ENCODE measurements around the gene NHS.

Gene NHS

DNA sequence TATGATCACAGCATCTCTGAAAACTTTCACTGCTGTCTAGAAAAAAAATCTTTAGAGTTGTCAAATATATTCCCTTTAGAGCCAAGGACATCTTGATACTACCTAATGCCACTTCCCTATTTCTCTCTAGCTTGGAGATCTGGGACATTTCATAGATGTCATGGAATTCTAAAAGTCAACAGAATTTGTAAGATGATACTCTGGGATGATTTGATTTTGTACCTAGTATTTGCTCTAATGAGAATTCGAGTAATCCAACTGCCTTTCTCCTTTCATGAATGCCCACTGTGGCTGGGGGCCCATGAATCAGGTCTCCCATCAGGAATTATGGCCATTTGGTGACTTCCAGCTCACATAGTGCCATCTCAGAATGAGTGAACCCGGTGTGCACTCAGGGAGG, 73.2 kb downstream of the NHS start:
- no peak for DNase-seq (ENCODE audit: low read depth in 3 of 3)

DNA sequence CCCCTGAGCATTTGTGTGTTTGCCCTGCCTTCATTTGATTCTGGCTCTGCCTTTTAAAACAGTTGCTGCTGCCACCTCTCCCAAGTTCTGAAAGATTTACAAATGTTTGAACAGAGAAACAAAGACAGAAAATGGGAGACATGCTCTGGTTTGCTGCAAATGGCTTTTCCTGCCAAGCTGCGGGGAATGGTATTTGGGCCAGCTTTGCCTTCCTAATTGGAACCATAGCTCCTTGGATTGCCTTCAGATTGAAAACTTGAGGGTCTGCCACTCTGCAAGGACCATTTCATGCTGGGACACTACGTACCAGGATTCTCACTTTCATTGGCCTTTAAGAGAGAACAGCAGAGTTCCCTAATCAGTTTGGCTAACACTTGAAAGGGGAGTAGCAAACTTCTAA, 74.9 kb downstream of the NHS start:
- no peak for DNase-seq (ENCODE audit: low read depth in 3 of 3)

DNA sequence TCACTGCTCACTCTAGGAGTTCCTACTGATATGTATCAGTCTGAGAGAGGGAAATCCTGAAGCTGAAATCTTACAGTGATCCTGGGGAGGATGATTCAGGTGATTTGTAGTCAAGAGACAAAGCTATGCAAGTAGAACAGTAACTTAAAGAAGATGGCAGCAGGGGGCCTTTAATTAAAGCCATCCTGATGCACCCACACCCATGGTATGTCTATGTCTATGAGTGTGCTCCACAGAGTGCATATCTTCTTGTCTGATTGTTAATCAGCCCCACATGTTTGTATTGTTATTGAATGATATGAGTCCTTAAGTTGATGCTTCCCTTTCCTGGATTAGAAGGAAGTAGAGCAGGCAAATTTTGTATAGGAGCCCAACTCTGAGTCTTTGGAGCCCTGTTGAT, 78.8 kb downstream of the NHS start:
- DNase-seq (ENCODE audit: low read depth in 3 of 3), result no peak

DNA sequence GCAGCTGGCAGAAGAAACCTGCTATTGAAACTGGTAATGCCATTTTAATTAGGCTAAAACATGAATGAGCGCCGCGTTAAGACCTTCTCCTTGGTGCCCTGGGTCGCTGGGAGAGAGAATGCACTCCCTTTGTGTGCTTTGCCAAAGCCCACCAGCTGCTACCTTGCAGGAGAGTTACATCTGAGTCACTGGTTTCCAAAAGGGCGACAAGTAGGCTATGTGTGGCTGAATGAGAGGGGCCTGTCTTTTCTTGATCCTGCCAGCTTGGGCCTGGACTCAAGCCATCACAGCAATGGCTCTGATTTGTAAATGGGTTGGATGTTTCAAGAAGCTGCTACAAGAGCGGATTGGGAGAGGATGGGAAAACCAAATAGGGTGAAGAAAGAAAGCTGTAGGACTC, 81.5 kb downstream of the NHS start:
- DNase-seq (ENCODE audit: low read depth in 3 of 3), result no peak

DNA sequence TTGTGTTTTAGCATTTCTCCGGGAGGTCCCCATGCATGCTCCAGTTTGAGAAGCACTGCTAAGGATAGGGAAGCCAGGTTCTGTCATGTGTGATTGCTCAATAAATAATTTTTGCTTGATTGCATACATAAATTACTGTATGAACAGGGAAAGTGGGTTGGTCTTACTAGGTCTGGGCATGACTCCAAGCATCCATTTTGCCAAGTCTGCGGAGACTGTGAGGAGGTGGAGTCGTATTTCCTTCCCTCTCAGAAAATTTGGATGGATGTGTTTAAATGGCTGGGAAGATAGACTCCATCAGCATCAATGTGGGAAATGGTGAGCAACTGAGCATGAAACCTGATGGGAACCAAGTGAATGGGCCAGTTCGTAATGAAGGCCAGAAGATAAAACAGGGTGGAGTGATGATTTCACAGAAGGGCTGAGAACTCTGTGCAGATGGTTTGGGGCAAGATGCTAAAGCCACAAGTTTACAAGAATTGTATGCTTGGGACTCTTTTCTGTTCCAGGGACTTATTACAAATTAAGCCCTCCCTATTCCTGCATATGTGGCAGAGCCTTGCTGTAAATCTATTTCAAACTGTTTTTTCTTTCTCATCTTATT, 84.1 kb downstream of the NHS start:
- no peak for DNase-seq (ENCODE audit: low read depth in 3 of 3)

DNA sequence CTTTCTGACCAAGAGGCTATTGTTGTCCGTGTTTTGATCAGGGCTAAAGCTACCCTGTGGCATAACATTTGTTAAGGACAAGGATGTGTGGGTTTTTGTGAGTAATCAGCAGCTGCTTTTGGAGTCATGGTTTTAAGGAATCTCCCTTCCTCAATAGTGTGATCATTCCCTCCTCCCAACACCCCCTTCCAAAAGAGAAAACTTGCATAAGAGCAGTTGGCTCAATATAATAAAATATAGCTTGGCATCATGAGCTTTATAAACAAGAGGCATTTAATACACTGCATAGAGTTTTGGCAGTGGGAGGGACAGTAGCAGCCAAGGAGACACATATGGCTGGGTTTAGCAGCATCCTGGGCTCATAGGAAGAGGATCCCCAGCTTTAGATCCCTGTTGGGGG, 84.7 kb downstream of the NHS start:
- DNase-seq (ENCODE audit: low read depth in 3 of 3), result no peak

DNA sequence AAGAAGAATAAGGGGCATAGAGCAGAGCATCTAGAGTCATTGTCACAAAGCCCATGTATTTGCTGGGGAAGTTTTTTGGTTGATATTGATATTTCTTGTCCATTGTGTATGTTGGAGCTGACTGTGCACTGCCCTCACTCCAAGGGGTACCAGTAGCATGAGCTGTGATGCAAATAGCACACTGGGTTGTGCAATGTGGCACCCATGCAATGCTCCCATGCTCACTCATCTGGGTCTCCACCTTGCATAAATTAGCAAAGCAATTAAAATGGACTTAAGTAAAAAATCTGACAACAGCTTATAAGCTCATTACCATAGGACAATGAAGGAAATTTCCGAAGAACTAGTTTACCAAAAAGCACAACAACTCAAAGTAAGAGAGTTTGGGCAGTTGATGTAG, 87.9 kb downstream of the NHS start:
- DNase-seq (ENCODE audit: low read depth in 3 of 3), result no peak

DNA sequence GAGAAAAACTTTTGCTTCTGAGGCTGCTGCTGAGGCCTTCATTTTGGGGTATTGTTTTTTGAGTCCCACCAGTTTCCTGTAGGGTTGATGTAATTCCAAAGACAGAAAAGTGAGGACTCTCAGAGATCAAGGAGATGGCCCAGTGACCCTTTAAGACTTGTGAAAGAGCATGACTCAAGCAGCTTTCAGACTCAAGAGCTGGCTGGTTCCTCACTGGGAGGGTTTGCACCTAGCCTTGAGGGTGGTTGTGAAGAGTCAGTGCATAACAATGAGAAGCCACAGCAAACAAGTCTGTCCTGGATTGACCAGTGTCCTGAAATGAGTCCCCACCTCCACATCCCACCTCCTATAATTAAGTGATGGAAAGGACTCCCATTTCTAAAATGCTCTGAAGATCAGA, 89.2 kb downstream of the NHS start:
- DNase-seq (ENCODE audit: low read depth in 3 of 3), result no peak

DNA sequence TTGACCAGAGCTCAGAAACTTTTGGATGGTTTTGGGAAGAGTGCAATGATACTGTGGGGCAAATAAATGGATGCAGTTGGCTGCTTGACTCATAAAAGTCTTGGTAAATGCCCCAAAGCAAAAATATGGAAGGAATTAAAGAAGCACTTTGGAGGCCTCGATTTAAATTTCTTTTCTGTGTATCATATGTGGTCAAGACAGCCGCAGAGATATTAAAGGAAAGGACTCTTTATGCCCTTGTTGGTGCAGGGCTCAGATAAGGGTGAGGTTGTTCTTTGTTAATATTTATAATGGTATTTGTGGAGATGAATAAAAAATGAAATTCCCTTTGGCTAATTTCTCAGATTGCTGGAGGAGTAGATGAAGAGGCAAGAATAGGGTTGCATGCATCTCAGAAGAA, 90.2 kb downstream of the NHS start:
- DNase-seq (ENCODE audit: low read depth in 3 of 3), result no peak

DNA sequence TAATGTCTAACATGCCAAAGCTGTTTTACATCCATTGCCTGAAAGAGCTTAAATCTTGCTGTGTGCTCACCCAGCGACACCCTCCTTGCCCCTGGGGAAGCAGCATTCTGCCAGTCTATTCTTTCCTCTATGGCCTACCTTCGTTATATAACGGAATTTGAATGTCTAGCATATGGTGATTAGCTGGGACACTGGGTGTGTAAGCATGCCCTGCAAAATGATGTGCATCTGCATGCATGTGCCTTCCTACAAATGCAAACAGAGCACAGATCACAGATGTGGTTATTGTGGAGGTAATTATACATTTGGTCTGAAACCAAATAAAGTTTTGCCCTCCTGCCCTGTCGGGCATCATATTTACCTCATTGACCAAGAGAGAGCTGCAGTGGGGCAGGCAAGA, 90.8 kb downstream of the NHS start:
- no peak for DNase-seq (ENCODE audit: low read depth in 3 of 3)

DNA sequence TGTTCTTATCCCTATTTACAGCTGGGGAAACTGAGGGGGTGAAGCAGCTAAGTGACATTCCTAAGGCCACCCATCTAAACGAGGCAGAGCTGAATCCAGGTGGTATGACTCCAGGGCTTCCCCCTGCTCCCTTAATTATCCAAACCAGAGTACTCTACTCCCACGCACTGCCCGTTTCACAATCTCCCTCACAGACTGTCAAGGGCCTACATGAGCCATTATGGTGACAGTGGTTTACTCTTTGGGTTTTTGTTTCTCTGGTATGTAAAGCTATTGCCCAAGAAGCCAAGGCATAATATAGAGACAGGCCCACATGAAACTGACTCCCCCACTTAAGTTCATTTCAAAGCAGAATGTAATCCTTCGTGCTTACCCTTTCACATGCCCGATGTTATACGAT, 95.1 kb downstream of the NHS start:
- no peak for DNase-seq (ENCODE audit: low read depth in 3 of 3)

DNA sequence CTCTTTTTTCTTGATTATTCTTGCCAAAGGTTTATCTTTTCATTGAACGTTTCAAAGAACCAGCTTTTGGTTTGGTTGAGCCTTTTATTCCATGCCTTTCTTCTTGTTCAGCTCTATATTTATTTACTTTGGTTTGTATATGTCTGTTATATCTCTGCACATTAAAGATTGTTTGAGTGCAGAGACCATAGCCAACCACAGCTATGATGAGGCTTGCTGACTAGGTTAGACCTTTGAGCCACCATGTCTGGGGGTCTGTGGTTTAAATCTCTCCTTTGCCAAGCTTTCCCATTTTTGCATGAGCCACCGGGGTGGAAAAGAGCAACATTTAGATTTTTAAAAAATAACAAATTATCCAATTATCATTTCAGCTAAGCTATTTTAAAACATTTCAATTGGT, 96.1 kb downstream of the NHS start:
- DNase-seq (ENCODE audit: low read depth in 3 of 3), result no peak

DNA sequence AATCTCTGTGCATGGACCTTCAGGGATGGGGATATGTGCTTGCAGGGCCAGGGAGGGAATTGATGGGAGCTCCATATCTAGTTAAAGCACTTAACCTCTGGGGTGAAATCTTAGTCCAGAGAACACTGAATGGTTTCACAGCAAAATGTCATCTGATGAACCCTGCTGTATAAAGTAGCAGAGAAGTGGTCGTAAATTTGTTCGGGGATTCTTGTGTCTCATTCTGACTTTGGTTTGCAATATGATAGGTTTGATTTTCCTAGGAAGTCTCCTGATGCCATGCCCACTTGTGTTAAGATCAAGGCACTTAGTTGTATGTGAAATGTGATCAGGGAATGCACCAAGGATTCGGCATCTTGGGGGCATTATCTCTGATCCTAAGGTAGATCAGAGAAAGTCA, 96.9 kb downstream of the NHS start:
- no peak for DNase-seq (ENCODE audit: low read depth in 3 of 3)

DNA sequence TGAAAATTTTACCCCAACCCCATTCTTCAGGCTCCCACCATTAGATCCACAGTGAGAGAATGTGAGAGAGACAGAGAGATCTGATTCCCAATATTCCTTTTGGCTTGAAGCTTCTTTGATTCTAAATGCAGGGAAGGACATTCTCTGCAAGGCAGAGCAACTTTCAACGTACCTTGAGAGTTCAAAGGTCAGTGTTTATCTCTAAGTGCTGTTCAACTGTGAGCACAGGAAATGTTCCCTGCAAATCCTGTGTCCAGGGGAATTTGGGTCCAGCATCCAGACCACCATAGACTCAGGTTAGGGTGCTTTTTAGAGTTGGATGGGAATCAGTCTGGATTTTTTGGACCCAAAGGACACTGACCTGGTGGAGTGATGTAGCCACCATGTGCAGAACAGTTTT, 97.4 kb downstream of the NHS start:
- no peak for DNase-seq (ENCODE audit: low read depth in 3 of 3)

DNA sequence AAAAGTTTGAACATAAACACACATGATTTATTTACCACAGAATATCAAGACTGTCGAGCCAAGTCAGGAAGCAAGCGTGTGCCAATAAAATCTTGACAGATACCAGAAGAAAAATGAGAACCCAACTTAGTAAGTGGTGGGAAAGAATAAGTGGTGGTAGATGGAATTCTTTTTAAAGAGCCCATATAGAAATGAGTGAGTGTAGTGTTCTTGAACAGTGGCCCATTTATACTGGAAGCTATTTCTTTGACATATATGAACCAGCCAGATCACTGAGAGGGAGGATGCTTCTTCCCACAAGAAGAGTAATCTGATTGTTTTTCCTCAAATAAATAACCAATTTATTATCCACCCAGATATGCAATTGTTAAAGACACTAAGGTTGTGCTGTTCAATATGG, 98.0 kb downstream of the NHS start:
- no peak for DNase-seq (ENCODE audit: low read depth in 3 of 3)

DNA sequence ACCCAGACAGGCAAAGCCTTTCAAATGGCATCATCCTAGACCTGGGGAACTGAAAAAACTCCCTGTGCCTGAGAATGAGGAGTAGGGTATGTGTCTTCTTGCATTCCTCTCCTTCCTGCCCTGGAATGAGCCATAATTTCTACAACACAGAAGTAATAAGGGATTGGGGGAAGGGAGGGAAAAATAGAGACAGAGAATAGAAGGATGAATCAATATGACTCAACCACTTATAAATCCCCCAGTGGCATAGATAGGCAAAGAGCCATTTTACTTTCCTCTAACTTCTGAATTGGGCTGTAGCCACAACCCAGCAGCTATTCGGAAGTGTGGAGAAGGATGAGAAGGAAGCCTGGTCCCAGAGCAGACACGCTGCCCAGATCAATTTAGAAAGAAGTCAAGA, 99.9 kb downstream of the NHS start:
- no peak for DNase-seq (ENCODE audit: low read depth in 3 of 3)

DNA sequence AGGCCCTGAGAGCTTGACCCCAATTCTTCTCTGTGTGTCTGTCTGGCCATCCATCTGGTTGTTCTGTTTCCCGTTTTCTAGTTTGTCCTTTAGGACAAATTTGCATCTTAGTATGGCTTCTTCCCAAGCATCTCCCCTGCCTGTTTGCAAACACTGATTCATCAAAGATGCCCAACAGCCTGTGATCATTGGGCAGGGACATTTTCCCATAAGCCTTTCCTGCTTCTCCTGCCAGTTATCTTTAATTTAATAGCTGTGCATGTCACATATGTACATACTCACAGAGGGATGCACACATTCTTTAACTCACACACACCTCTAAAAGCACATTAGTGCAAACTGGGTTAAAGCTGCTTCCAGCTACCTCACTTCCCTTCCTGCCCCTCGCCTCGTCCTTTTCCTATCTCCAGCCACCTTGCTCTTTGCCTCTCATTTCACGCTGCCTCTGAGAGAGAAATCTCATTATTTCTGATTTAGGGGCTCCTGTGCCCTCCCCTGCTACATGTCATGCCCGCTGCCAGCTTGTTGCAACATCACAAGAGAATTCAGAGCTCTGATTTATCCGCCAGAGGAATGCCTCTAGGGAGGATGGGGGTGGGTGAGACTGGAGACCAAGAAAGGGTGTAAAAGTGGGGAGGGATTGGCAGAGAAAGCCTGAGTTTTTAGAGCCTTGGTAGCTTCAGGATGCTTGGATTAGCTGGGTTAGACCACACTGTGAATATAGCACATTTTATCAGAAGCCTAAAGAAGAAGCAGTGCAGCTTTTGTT, 100.6 kb downstream of the NHS start:
- no peak for DNase-seq (ENCODE audit: low read depth in 3 of 3)

DNA sequence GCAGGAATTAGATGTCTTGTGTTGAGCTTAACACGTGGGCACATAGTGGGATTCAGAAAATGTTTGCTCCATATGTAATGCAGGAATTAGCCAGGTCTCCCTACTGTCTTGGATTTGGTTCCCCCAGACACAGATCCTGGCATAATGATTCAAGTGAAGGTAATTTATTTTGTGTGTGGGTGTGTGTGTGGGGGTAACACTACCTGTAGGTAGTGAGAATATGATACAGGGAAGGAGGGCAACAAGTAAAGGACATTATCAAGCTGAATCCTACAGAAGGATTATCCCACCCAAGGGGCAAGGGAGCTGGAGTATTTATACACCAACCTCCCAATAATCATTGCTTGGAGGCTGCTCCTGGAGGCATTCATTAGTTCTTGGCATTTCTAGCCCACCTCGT, 101.4 kb downstream of the NHS start:
- no peak for DNase-seq (ENCODE audit: low read depth in 3 of 3)

DNA sequence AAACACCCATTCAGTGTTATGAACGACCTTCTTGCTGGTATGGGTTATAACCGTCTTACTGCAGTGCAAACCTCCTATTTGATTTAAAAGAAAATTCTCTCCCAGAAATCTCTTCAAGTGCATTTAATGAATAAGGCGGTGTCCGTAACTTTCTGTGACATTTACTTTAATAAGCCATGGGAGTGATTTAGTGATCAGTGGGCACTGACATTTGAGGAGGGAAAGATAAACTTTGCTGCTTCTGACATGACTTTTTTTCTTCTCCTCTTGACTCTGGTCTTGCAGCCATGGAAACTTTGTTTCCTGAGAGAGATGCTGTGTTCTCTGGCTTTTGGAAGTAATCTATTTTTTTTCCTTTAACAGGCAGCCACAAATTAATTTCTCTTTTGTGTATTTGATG, 106.1 kb downstream of the NHS start:
- no peak for DNase-seq (ENCODE audit: low read depth in 3 of 3)

DNA sequence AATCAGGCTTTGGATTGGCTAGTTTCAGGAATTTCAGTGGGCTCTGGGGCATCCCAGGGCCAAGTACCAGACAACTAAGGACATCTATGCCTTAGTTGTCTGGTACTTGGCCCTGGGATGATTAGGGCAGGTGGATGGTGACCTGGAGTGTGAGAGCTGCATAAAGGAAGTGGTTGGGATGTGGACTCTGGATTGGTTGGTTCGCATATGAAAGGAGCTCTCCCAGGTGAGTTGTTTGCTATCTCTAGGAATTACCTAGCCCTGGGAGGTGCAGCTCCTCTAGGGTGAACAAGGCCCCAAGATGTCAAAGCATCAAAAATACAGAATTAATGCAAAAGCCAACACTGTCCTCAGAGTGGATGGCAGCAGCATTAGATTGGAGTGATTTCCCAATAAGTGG, 109.6 kb downstream of the NHS start:
- DNase-seq (ENCODE audit: low read depth in 3 of 3), result no peak

DNA sequence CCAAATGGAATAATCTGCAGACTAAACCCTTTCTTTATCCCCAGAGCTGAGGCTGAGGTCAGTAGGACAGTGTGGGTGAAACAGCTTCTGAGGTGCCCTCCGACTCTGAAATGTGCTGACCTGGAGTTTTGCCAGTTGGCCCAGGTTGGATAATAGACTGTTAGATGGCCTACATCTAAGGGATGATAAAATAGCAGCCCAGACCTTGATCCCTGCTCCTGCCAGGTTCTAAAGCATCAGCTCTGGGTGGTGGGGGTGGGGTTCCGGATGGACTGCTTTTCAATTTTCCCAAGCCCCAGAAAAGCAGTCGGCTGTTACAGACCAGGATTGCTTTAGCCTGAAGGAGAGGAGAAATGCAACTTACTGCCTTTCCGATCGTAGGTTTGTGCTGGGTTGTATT, 110.4 kb downstream of the NHS start:
- no peak for DNase-seq (ENCODE audit: low read depth in 3 of 3)

DNA sequence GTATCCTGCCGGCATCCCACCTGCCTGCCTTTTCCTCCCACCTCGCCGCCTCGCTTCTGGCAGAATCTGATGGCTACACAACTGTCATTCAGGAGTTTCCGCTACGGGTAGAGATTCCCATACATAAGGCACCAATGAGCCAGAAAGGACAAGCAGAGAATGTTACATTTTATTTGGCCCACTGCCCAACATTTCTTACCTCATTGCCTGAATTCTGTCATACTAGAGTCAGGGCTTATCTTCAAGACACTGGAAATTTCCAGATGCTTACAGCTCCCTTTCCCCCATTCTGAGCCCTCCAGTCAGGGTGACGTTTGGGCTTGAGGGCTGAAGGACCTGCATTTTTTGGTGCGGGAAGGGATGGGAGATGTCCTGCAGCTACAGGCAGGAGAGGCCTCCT, 113.0 kb downstream of the NHS start:
- no peak for DNase-seq (ENCODE audit: low read depth in 3 of 3)

DNA sequence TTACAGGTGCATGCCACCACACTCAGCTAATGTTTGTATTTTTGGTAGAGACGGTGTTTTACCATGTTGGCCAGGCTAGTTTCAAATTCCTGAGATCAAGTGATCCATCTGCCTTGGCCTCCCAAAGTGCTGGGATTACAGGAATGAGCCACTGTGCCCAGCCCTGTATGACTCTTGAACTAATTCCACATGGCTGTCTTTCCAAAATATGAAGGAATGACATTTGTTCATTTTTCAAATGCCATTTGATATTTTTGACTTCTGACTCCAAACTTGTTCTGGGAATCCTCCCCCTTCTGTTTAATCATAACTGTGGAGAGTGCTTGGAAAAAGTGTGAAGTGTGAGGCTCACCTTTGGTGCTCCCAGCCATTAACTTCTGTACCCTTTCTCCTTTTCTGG, 119.2 kb downstream of the NHS start:
- no peak for DNase-seq (ENCODE audit: low read depth in 3 of 3)

DNA sequence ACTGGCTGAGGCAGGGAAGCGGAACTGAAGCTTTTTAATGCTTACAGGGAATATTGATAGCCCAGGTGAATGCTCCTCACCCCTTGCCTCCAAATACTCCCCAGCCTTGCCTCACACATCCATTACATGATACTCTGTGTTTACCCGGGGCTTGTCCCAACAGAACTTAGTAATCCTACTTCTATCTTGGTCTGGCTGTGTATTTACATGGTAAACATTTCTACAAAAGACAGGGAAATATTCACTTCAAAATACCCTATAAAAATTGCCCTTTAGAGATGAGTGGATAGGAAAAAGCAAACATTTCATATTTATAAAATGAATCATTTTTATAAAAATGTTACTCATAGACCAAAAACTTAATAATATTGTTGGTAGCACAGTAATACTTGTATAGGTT, 120.1 kb downstream of the NHS start:
- no peak for DNase-seq (ENCODE audit: low read depth in 3 of 3)

Measured in stimulated activated CD4-positive, alpha-beta T cell treated with anti-CD3 and anti-CD28 coated beads, TNF-alpha, amount 100 ng/mL, for 24 hours (primary cell).